ENCODE data around the gene TANK. TPM values are rescaled to one million over a fixed set of nuclear protein-coding genes. Genes with fewer than 3 reads are reported as not detected.
"Not testable (repeated sequence)": the region's sequence is repeated elsewhere in the genome, so short reads cannot be mapped to it uniquely, and the experiment has no call there.

The TANK gene
- total RNA-seq, 2 experiments from 2014 or later, result 133 to 147 TPM

- DNase-seq (no peak), ATAC-seq (no peak)
- H3K36me3 Mint-ChIP-seq, result peaks cover 82% of the 10 kb centered on the region
- H3K27me3 Mint-ChIP-seq, result no peaks in the 10 kb centered on the region
- H3K4me3 Mint-ChIP-seq, result peak overlapping the region; percentile 40
- peaks cover 4% of the 10 kb centered on the region for H3K9me3 Mint-ChIP-seq (ENCODE audit: low read depth)
- H3K27ac Mint-ChIP-seq, result peak overlapping the region; percentile 88
- peaks cover 71% of the 10 kb centered on the region for H3K4me1 Mint-ChIP-seq
- CTCF ChIA-PET, result no interaction called here
Observed at GRCh38 chr2:161165266-161165665, 5.0 kb downstream of the TANK start.

DNA sequence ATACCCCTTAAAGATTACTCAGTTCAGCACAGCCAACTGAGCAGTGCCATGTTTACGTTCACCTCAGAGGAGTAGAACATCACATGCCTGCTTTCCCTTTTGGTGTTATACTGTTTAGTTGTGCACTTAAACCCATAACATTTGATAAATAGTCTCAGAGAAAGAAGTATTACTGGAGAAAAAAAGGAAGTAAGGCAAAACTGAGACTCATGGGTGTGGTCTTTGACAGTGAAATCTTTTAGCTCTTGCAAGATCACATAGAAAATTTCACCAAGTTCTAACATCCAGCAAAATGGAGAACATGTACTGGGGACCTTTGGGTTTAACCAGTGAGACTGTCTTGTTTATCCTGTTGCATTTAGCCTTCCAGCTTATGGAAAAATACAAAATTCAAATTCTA, 5.6 kb downstream of the TANK start:
- peaks cover 4% of the 10 kb centered on the region for H3K9me3 Mint-ChIP-seq (ENCODE audit: low read depth)
- H3K4me3 Mint-ChIP-seq, result peak overlapping the region; percentile 40
- CTCF ChIA-PET, result no interaction called here
- no peaks in the 10 kb centered on the region for H3K27me3 Mint-ChIP-seq
- DNase-seq, result no peak
- peaks cover 76% of the 10 kb centered on the region for H3K4me1 Mint-ChIP-seq
- H3K36me3 Mint-ChIP-seq, result peaks cover 84% of the 10 kb centered on the region
- no peak for ATAC-seq
- peak overlapping the region; percentile 88 for H3K27ac Mint-ChIP-seq

GRCh38 chr2:161166538-161167409, 6.5 kb downstream of the TANK start:
- DNase-seq, result peak; percentile 85
- Mint-ChIP-seq H3K9me3 (ENCODE audit: low read depth) (peaks cover 4% of the 10 kb centered on the region), H3K27ac (peak overlapping the region; percentile 88), H3K4me1 (peaks cover 85% of the 10 kb centered on the region), H3K27me3 (no peaks in the 10 kb centered on the region), H3K4me3 (peak overlapping the region; percentile 40), H3K36me3 (peaks cover 85% of the 10 kb centered on the region)
- ATAC-seq, result peak; percentile 83
- CTCF ChIA-PET, result interaction anchor here (0.8 kb wide), 1 partner anchor 103 kb away, joined by 4 read pairs; no protein-coding TSS in a partner anchor

DNA sequence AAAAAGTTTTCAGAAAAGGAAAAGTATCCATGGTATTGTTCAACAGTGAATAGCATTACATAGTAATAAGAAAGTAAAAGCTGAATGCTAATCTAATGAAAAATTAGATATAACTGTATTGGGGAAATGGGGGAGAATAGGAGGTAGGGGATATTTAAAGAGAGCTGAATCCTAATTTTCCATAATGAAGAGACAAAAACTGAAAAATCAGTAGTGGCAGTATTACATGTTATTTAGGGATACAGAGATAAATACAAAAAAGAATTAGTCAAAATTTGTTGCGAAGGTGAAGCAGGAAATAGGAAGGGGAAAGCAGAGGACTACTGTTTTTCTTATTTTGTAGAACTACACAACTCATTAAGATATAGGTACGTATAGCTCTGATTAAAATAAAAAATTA, 9.1 kb downstream of the TANK start:
- CTCF ChIA-PET, result interaction anchor here (1.0 kb wide), 1 partner anchor 104 kb away, joined by 3 read pairs; no protein-coding TSS in a partner anchor
- peaks cover 87% of the 10 kb centered on the region for H3K4me1 Mint-ChIP-seq
- H3K27me3 Mint-ChIP-seq, result no peaks in the 10 kb centered on the region
- H3K36me3 Mint-ChIP-seq, result peaks cover 84% of the 10 kb centered on the region
- H3K27ac Mint-ChIP-seq, result peak overlapping the region; percentile 24
- H3K4me3 Mint-ChIP-seq, result no peak overlapping the region
- H3K9me3 Mint-ChIP-seq (ENCODE audit: low read depth), result peaks cover 12% of the 10 kb centered on the region
- no peak for ATAC-seq
- DNase-seq, result no peak

GRCh38 chr2:161170377-161170776, 10.1 kb downstream of the TANK start:
- Mint-ChIP-seq H3K4me1 (peaks cover 86% of the 10 kb centered on the region), H3K27me3 (no peaks in the 10 kb centered on the region), H3K4me3 (no peak overlapping the region), H3K9me3 (ENCODE audit: low read depth) (peaks cover 13% of the 10 kb centered on the region), H3K27ac (peak overlapping the region; percentile 46), H3K36me3 (peaks cover 87% of the 10 kb centered on the region)
- ATAC-seq (no peak), DNase-seq (no peak)
- CTCF ChIA-PET, result no interaction called here

GRCh38 chr2:161170958-161171932, 11.0 kb downstream of the TANK start:
- ATAC-seq, result no peak
- Mint-ChIP-seq H3K4me3 (peak overlapping the region; percentile 12), H3K27ac (peak overlapping the region; percentile 63)

DNA sequence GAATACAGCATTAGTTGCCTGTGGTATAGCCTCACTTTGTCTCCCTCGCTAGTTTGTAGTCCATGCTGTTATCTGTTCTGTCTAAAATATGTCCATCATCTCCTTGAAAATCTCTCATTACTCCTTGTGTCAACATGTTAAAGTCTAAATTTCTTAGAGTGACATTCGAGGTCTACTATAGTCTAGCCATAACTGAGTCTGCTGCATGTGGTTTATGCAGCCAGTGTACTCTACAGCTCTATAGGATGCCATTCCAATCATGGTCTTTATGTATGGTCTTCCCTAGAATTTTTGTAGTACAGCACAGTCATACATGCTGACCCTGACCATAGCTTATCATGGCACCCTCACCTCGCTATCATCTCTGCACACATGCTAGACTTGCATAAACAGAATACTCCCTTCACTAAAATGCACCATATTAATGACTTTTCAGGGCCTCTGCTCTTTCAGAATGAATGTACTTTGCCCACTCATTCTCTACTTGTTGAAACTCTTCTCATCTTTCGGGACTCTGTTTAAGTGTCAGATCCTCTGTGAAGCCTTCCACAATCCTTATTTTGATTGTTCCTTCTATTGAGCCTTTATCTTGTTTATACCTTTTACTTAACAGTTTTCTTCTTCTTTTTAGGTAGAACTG, 12.8 kb downstream of the TANK start:
- peaks cover 77% of the 10 kb centered on the region for H3K4me1 Mint-ChIP-seq
- ATAC-seq, result peak; percentile 65
- no peak for DNase-seq

More at GRCh38 chr2:161170958-161171932, 11.0 kb downstream of the TANK start:
- no peak for DNase-seq
- Mint-ChIP-seq H3K4me1 (peaks cover 82% of the 10 kb centered on the region), H3K27me3 (no peaks in the 10 kb centered on the region), H3K9me3 (ENCODE audit: low read depth) (peaks cover 20% of the 10 kb centered on the region), H3K36me3 (peaks cover 89% of the 10 kb centered on the region)
- CTCF ChIA-PET, result interaction anchor here (0.7 to 0.9 kb wide), 2 partner anchors 18 to 38 kb away, joined by 3 read pairs; no protein-coding TSS in a partner anchor

GRCh38 chr2:161173541-161174194, 13.4 kb downstream of the TANK start:
- peaks cover 91% of the 10 kb centered on the region for H3K36me3 Mint-ChIP-seq
- H3K4me3 Mint-ChIP-seq, result no peak overlapping the region
- peaks cover 78% of the 10 kb centered on the region for H3K4me1 Mint-ChIP-seq
- DNase-seq, result no peak
- CTCF ChIA-PET, result interaction anchor here (1.0 kb wide), 1 partner anchor 50 kb away, joined by 3 read pairs; no protein-coding TSS in a partner anchor
- peak overlapping the region; percentile 7 for H3K27ac Mint-ChIP-seq
- ATAC-seq, result no peak
- H3K27me3 Mint-ChIP-seq, result no peaks in the 10 kb centered on the region
- H3K9me3 Mint-ChIP-seq (ENCODE audit: low read depth), result peaks cover 20% of the 10 kb centered on the region

More for the DNA sequence above, 12.8 kb downstream of the TANK start:
- Mint-ChIP-seq H3K27me3 (no peaks in the 10 kb centered on the region), H3K9me3 (ENCODE audit: low read depth) (peaks cover 20% of the 10 kb centered on the region), H3K36me3 (peaks cover 90% of the 10 kb centered on the region), H3K27ac (peak overlapping the region; percentile 19), H3K4me3 (no peak overlapping the region)
- CTCF ChIA-PET, result interaction anchor here (1.0 kb wide), 1 partner anchor 50 kb away, joined by 3 read pairs; no protein-coding TSS in a partner anchor

DNA sequence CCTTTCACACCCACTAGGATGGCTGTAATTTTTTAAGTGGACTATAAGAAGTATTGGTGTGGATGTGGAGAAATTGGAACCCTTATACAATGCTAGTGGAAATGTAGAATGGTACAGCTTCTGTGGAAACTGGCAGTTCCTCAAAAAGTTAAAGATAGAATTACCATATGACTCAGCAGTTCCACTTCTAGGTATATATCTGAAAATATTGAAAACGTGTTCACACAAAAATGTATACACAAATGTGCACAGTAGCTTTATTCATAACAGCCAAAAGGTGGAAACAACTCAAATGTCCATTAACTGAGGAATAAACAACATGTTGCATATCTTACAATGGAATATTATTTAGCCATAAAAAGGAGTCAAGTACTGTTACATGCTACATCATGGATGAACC, 17.7 kb downstream of the TANK start:
- DNase-seq (no peak), ATAC-seq (no peak)
- Mint-ChIP-seq H3K4me3 (no peak overlapping the region), H3K27ac (no peak overlapping the region), H3K9me3 (ENCODE audit: low read depth) (peaks cover 17% of the 10 kb centered on the region), H3K27me3 (no peaks in the 10 kb centered on the region), H3K36me3 (peaks cover 92% of the 10 kb centered on the region), H3K4me1 (peaks cover 42% of the 10 kb centered on the region)
- CTCF ChIA-PET, result interaction anchor here (0.8 kb wide), 1 partner anchor 38 kb away, joined by 4 read pairs; no protein-coding TSS in a partner anchor

DNA sequence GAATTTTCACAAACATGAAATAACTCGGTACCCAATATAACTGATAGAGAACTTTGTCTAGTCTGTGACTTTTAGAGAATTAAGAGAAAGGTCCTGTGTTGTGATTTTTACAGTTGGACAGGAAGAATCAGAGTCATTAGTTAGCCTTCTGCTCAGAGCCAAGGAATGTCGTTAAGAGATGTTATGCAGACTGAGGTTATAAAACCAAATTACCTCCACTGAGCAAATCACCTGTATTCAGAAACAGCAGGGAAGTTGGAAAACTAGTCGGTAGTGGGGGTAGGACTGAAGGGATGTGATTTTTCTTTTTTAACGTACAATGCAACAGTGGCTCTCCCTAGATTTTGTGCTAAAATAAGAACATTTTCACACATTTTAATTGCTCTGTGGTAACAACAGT, 18.5 kb downstream of the TANK start:
- Mint-ChIP-seq H3K4me1 (peaks cover 34% of the 10 kb centered on the region), H3K4me3 (no peak overlapping the region), H3K36me3 (peaks cover 88% of the 10 kb centered on the region), H3K27ac (no peak overlapping the region), H3K27me3 (no peaks in the 10 kb centered on the region), H3K9me3 (ENCODE audit: low read depth) (peaks cover 12% of the 10 kb centered on the region)
- no peak for ATAC-seq
- CTCF ChIA-PET, result no interaction called here
- DNase-seq, result no peak

DNA sequence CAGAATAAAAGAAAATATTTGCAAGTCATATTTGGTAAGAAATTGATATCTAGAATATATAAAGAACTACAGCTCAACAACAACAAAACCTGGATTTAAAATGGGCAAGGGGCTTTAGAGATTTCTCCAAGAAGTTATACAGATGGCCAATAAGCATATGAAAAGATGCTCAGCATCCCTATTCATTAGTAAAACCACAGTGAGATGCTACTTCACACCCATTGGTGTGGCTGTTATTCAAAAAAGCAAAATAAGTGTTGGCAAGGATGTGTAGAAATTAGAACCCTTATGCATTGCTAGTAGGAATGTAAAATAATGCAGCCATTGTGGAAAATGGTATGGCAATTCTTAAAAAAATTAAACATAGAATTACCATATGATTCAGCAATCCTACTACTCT, 29.8 kb downstream of the TANK start:
- CTCF ChIA-PET, result no interaction called here
- ATAC-seq, result no peak
- peaks cover 2% of the 10 kb centered on the region for H3K9me3 Mint-ChIP-seq (ENCODE audit: low read depth)

DNA sequence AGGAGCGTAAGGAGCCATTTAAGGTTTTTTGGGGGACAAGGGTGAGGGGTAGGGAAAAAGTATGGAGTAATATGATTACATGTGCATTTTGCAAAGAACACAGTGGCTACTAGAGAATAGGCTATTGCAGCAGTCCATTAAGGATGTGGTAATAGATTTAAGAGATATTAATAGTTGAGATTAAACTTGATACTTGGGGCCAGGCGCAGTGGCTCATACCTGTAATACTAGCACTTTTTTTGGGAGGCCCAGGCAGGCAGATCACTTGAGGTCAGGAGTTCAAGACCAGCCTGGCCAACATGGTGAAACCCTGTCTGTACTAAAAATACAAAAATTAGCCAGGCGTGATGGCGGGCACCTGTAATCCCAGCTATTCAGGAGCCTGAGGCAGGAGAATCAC, 35.4 kb downstream of the TANK start:
- peaks cover 42% of the 10 kb centered on the region for H3K4me1 Mint-ChIP-seq
- not testable (repeated sequence) for H3K27ac Mint-ChIP-seq; H3K9me3 Mint-ChIP-seq (ENCODE audit: low read depth); ATAC-seq; DNase-seq; H3K4me3 Mint-ChIP-seq; H3K27me3 Mint-ChIP-seq
- CTCF ChIA-PET, result interaction anchor here (1.5 kb wide), 1 partner anchor 42 kb away, joined by 3 read pairs; no protein-coding TSS in a partner anchor
- peaks cover 73% of the 10 kb centered on the region for H3K36me3 Mint-ChIP-seq

More for the DNA sequence above, 29.8 kb downstream of the TANK start:
- H3K4me3 Mint-ChIP-seq, result no peak overlapping the region
- no peak overlapping the region for H3K27ac Mint-ChIP-seq
- H3K4me1 Mint-ChIP-seq, result peaks cover 36% of the 10 kb centered on the region
- no peaks in the 10 kb centered on the region for H3K27me3 Mint-ChIP-seq
- DNase-seq, result no peak
- H3K36me3 Mint-ChIP-seq, result peaks cover 82% of the 10 kb centered on the region

Data from activated CD8-positive, alpha-beta memory T cell treated with anti-CD3 and anti-CD28 coated beads, Interleukin-2, amount 10 ng/mL, durations not matched to agents 7 days and 5 days (primary cell).